HEK293 (cell line): ENCODE results near the gene CNST.

Experiments
- ZFP69B ChIP-seq: fragments of 450-650 bp; formaldehyde crosslinking; IDR thresholded peaks from 2 replicates; pipeline ENCODE4 v1.5.1; 2016; ENCODE audit warnings: missing biosample characterization, missing genetic modification characterization
- ZNF112 ChIP-seq: fragments of 450-650 bp; formaldehyde crosslinking; IDR thresholded peaks from 2 replicates; pipeline ENCODE4 v1.5.0; 2017; ENCODE audit warnings: missing biosample characterization, missing genetic modification characterization
- ZNF24 ChIP-seq: fragments of 450-650 bp; formaldehyde crosslinking; IDR thresholded peaks from 2 replicates; pipeline ENCODE4 v1.5.1; 2016; ENCODE audit warnings: missing biosample characterization, missing genetic modification characterization
- ZNF274 ChIP-seq, 2 experiments: fragments of 200-500 bp in 1 of 2; fragments of 450-650 bp in 1 of 2; sonication (Bioruptor generic) in 1 of 2; formaldehyde crosslinking in 1 of 2; IDR thresholded peaks; 2 replicates each; pipeline versions ENCODE4 v1.5.1 to v1.6.1; 2014 to 2016; ENCODE audit warnings: borderline replicate concordance in 1 of 2, inconsistent platforms in 1 of 2, low read length in 1 of 2, missing biosample characterization in 1 of 2, missing genetic modification characterization in 1 of 2
- ZNF350 ChIP-seq: fragments of 450-650 bp; formaldehyde crosslinking; IDR thresholded peaks from 2 replicates; pipeline ENCODE4 v1.5.0; 2017; ENCODE audit warnings: missing biosample characterization, mild to moderate bottlenecking, missing genetic modification characterization
- TF ChIP-seq, protein P1 (sequence below): fragments of 450-650 bp; formaldehyde crosslinking; IDR thresholded peaks from 2 replicates; pipeline ENCODE4 v1.5.1; 2016; ENCODE audit warnings: missing biosample characterization, missing genetic modification characterization
- TF ChIP-seq, protein P2 (sequence below): fragments of 450-650 bp; formaldehyde crosslinking; IDR thresholded peaks from 2 replicates; pipeline ENCODE4 v1.5.1; 2016; ENCODE audit warnings: missing biosample characterization, missing genetic modification characterization
- TF ChIP-seq, protein P3 (sequence below): sonication (generic); formaldehyde crosslinking; IDR thresholded peaks from 2 replicates; pipeline ENCODE4 v1.8.1; 2022; ENCODE audit warnings: mild to moderate bottlenecking, moderate library complexity, missing genetic modification reagents

DNA sequence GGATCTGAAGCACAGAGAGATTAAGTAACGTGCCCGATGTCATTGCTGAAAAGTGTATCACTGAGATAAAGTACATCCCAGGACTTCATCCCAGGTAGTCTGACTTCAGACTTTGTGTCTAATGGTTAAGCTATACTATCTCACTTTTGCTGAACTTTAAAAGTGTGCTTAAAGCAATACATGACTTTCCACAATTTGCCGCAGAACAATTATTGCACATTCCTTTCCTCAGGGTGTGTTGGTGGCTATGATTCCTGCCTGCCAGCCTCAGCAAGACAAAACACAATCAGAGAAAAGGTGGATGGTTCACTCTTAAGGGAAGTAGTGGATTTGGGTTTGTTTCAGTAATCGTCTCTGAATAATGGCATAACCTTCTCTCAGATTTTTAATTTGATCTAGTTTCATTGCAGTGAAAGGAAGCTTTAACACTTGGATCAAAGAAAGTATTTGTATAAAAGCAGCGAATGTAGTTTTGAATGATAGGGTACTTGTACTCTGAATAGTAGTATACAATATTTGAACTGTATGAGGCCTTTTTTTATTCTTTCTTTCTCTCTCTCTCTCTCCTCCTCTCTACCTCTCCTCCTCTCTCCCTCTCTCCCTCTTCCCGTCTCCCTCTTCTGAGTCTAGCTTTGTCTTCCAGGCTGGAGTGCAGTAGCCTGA, 47.0 kb downstream of the CNST start:
- TF ChIP-seq, protein P1, sequence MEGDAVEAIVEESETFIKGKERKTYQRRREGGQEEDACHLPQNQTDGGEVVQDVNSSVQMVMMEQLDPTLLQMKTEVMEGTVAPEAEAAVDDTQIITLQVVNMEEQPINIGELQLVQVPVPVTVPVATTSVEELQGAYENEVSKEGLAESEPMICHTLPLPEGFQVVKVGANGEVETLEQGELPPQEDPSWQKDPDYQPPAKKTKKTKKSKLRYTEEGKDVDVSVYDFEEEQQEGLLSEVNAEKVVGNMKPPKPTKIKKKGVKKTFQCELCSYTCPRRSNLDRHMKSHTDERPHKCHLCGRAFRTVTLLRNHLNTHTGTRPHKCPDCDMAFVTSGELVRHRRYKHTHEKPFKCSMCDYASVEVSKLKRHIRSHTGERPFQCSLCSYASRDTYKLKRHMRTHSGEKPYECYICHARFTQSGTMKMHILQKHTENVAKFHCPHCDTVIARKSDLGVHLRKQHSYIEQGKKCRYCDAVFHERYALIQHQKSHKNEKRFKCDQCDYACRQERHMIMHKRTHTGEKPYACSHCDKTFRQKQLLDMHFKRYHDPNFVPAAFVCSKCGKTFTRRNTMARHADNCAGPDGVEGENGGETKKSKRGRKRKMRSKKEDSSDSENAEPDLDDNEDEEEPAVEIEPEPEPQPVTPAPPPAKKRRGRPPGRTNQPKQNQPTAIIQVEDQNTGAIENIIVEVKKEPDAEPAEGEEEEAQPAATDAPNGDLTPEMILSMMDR, result no peak
- TF ChIP-seq ZFP69B (no peak), ZNF274 (IDR thresholded peaks at IDR 0.05; ENCODE audit: low read length) (no peak), ZNF274 (tag by site-specific recombination; IDR thresholded peaks at IDR 0.05; ENCODE audit: borderline replicate concordance) (no peak), ZNF24 (tag by site-specific recombination) (no peak), ZNF112 (tag by site-specific recombination) (no peak), ZNF350 (tag by site-specific recombination) (no peak)
- TF ChIP-seq, protein P2, sequence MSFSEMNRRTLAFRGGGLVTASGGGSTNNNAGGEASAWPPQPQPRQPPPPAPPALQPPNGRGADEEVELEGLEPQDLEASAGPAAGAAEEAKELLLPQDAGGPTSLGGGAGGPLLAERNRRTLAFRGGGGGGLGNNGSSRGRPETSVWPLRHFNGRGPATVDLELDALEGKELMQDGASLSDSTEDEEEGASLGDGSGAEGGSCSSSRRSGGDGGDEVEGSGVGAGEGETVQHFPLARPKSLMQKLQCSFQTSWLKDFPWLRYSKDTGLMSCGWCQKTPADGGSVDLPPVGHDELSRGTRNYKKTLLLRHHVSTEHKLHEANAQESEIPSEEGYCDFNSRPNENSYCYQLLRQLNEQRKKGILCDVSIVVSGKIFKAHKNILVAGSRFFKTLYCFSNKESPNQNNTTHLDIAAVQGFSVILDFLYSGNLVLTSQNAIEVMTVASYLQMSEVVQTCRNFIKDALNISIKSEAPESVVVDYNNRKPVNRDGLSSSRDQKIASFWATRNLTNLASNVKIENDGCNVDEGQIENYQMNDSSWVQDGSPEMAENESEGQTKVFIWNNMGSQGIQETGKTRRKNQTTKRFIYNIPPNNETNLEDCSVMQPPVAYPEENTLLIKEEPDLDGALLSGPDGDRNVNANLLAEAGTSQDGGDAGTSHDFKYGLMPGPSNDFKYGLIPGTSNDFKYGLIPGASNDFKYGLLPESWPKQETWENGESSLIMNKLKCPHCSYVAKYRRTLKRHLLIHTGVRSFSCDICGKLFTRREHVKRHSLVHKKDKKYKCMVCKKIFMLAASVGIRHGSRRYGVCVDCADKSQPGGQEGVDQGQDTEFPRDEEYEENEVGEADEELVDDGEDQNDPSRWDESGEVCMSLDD (tag by site-specific recombination), result no peak
- TF ChIP-seq, protein P3, sequence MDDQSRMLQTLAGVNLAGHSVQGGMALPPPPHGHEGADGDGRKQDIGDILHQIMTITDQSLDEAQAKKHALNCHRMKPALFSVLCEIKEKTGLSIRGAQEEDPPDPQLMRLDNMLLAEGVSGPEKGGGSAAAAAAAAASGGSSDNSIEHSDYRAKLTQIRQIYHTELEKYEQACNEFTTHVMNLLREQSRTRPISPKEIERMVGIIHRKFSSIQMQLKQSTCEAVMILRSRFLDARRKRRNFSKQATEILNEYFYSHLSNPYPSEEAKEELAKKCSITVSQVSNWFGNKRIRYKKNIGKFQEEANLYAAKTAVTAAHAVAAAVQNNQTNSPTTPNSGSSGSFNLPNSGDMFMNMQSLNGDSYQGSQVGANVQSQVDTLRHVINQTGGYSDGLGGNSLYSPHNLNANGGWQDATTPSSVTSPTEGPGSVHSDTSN, result no peak
